ENCODE data around the gene PKIG. TPM values are rescaled to one million over a fixed set of nuclear protein-coding genes. Genes with fewer than 3 reads are reported as not detected.
A peak's percentile ranks its signal among the peaks of the same experiment; 100 is the strongest.

Gene PKIG
- total and polyA plus RNA-seq, 2 experiments from 2014 or later, result 90.4 to 100 TPM

- Histone ChIP-seq H3K27ac (no peak overlapping the region), H3K9me3 (ENCODE audit: low read depth) (no peaks in the 10 kb centered on the region), H3K4me3 (no peak overlapping the region), H3K4me1 (ENCODE audit: low read depth) (no peaks in the 10 kb centered on the region), H3K36me3 (no peaks in the 10 kb centered on the region), H3K27me3 (no peaks in the 10 kb centered on the region)
- TF ChIP-seq CTCF (IDR thresholded peaks at IDR 0.05; ENCODE audit: low read depth, low read length), result no peak
- no peak for DNase-seq (ENCODE audit: low read depth in 1 of 2, low spot score in 1 of 2)
These were observed 51.7 kb downstream of the PKIG start for GRCh38 chr20:44633872-44634600.

GRCh38 chr20:44635877-44636276, 53.5 kb downstream of the PKIG start:
- no peak overlapping the region for H3K27ac ChIP-seq
- DNase-seq (ENCODE audit: low read depth in 1 of 2, low spot score in 1 of 2), result no peak
- TF ChIP-seq CTCF (IDR thresholded peaks at IDR 0.05; ENCODE audit: low read depth, low read length), result no peak

GRCh38 chr20:44637042-44637441, 54.7 kb downstream of the PKIG start:
- no peak for DNase-seq (ENCODE audit: low read depth in 1 of 2, low spot score in 1 of 2)
- Histone ChIP-seq H3K4me1 (ENCODE audit: low read depth) (no peaks in the 10 kb centered on the region), H3K4me3 (no peak overlapping the region), H3K27ac (no peak overlapping the region), H3K27me3 (no peaks in the 10 kb centered on the region), H3K36me3 (no peaks in the 10 kb centered on the region), H3K9me3 (ENCODE audit: low read depth) (no peaks in the 10 kb centered on the region)
- TF ChIP-seq CTCF (IDR thresholded peaks at IDR 0.05; ENCODE audit: low read depth, low read length), result no peak

More at GRCh38 chr20:44635877-44636276, 53.5 kb downstream of the PKIG start:
- H3K36me3 ChIP-seq, result no peaks in the 10 kb centered on the region
- H3K27me3 ChIP-seq, result no peaks in the 10 kb centered on the region
- H3K9me3 ChIP-seq (ENCODE audit: low read depth), result no peaks in the 10 kb centered on the region
- no peak overlapping the region for H3K4me3 ChIP-seq
- no peaks in the 10 kb centered on the region for H3K4me1 ChIP-seq (ENCODE audit: low read depth)

- H3K36me3 ChIP-seq, result no peaks in the 10 kb centered on the region
- no peaks in the 10 kb centered on the region for H3K27me3 ChIP-seq
- peaks cover 3% of the 10 kb centered on the region for H3K4me1 ChIP-seq (ENCODE audit: low read depth)
- no peak for TF ChIP-seq CTCF (IDR thresholded peaks at IDR 0.05; ENCODE audit: low read depth, low read length)
- DNase-seq (ENCODE audit: low read depth in 1 of 2, low spot score in 1 of 2), result peak in 1 of 2 donors; percentile 14
- H3K27ac ChIP-seq, result no peak overlapping the region
- H3K9me3 ChIP-seq (ENCODE audit: low read depth), result no peaks in the 10 kb centered on the region
- no peak overlapping the region for H3K4me3 ChIP-seq
These were observed 55.4 kb downstream of the PKIG start for GRCh38 chr20:44637522-44638372.

GRCh38 chr20:44640522-44640921, 58.1 kb downstream of the PKIG start:
- DNase-seq (ENCODE audit: low read depth in 1 of 2, low spot score in 1 of 2), result no peak
- Histone ChIP-seq H3K4me1 (ENCODE audit: low read depth) (peaks cover 13% of the 10 kb centered on the region), H3K4me3 (no peak overlapping the region), H3K9me3 (ENCODE audit: low read depth) (no peaks in the 10 kb centered on the region), H3K36me3 (no peaks in the 10 kb centered on the region), H3K27ac (no peak overlapping the region), H3K27me3 (no peaks in the 10 kb centered on the region)
- no peak for TF ChIP-seq CTCF (IDR thresholded peaks at IDR 0.05; ENCODE audit: low read depth, low read length)
